ENCODE results near the gene RNGTT. TPM values are rescaled to one million over a fixed set of nuclear protein-coding genes. Genes with fewer than 3 reads are reported as not detected.

RNGTT gene
- polyA plus RNA-seq, 1 donor (not counting 4 experiments of a cell fraction or from before 2014, with no cell fraction given): 9.7 TPM

- dilution Hi-C loops (cut with MboI; ENCODE audit: extremely low pct_ligation_motif_present, low sequenced_read_pairs): no loop called here
- Histone ChIP-seq H3K27me3 (ENCODE audit: control insufficient read depth, extremely low read depth, insufficient read depth, low read length) (no peaks in the 10 kb centered on the region), H3K9ac (ENCODE audit: control insufficient read depth, extremely low read depth, insufficient read depth, low read length) (no peak overlapping the region), H3K36me3 (ENCODE audit: control insufficient read depth in 2 of 2, extremely low read depth in 1 of 2, insufficient read depth in 2 of 2, low read length in 2 of 2) (no peaks in the 10 kb centered on the region), H4K20me1 (ENCODE audit: control insufficient read depth, extremely low read depth, insufficient read depth, low read length) (no peaks in the 10 kb centered on the region), H3K9me3 (ENCODE audit: control insufficient read depth, low read depth, low read length) (no peaks in the 10 kb centered on the region), H3K9me1 (ENCODE audit: control insufficient read depth, extremely low read depth, insufficient read depth, low read length) (no peaks in the 10 kb centered on the region), H3K4me2 (ENCODE audit: control insufficient read depth, extremely low read depth, insufficient read depth, low read depth, low read length) (no peak overlapping the region), H3K4me1 (ENCODE audit: control insufficient read depth, extremely low read depth, insufficient read depth, low read length) (no peaks in the 10 kb centered on the region), H3K4me3 (ENCODE audit: control insufficient read depth in 2 of 3, extremely low read depth in 1 of 3, insufficient read depth in 2 of 3, low read depth in 1 of 3, low read length in 3 of 3) (no peak overlapping the region), H2AFZ (ENCODE audit: control insufficient read depth, low read length) (no peak overlapping the region), H3K79me2 (ENCODE audit: control insufficient read depth, insufficient read depth, low read length) (no peaks in the 10 kb centered on the region), H3K27ac (ENCODE audit: control insufficient read depth, insufficient read depth, low read length) (no peak overlapping the region)
- no peak for DNase-seq (ENCODE audit: low read depth, low spot score)
- FAIRE-seq: no peak
- TF ChIP-seq CTCF (optimal IDR thresholded peaks at IDR 0.05 in 1 of 3, IDR thresholded peaks at IDR 0.05 in 1 of 3, conservative IDR thresholded peaks at IDR 0.05 in 1 of 3; ENCODE audit: extremely low read depth in 1 of 3, insufficient read depth in 2 of 3, low read length in 3 of 3) (no peak), EZH2 (IDR thresholded peaks at IDR 0.05; ENCODE audit: low read length) (no peak)
Observed at GRCh38 chr6:88572449-88573139, 390.8 kb downstream of the RNGTT start.

- no peaks in the 10 kb centered on the region for H4K20me1 ChIP-seq (ENCODE audit: control insufficient read depth, extremely low read depth, insufficient read depth, low read length)
- no peak overlapping the region for H3K4me3 ChIP-seq (ENCODE audit: control insufficient read depth in 2 of 3, extremely low read depth in 1 of 3, insufficient read depth in 2 of 3, low read depth in 1 of 3, low read length in 3 of 3)
- dilution Hi-C loops (cut with MboI; ENCODE audit: extremely low pct_ligation_motif_present, low sequenced_read_pairs): no loop called here
- no peak overlapping the region for H3K27ac ChIP-seq (ENCODE audit: control insufficient read depth, insufficient read depth, low read length)
- H3K4me1 ChIP-seq (ENCODE audit: control insufficient read depth, extremely low read depth, insufficient read depth, low read length): no peaks in the 10 kb centered on the region
- H3K36me3 ChIP-seq (ENCODE audit: control insufficient read depth in 2 of 2, extremely low read depth in 1 of 2, insufficient read depth in 2 of 2, low read length in 2 of 2): no peaks in the 10 kb centered on the region
- DNase-seq (ENCODE audit: low read depth, low spot score) (no peak), FAIRE-seq (no peak)
- no peak overlapping the region for H3K9ac ChIP-seq (ENCODE audit: control insufficient read depth, extremely low read depth, insufficient read depth, low read length)
- no peaks in the 10 kb centered on the region for H3K9me1 ChIP-seq (ENCODE audit: control insufficient read depth, extremely low read depth, insufficient read depth, low read length)
- H3K4me2 ChIP-seq (ENCODE audit: control insufficient read depth, extremely low read depth, insufficient read depth, low read depth, low read length): no peak overlapping the region
- H3K27me3 ChIP-seq (ENCODE audit: control insufficient read depth, extremely low read depth, insufficient read depth, low read length): no peaks in the 10 kb centered on the region
- H3K9me3 ChIP-seq (ENCODE audit: control insufficient read depth, low read depth, low read length): no peaks in the 10 kb centered on the region
- H2AFZ ChIP-seq (ENCODE audit: control insufficient read depth, low read length): no peak overlapping the region
- TF ChIP-seq CTCF (optimal IDR thresholded peaks at IDR 0.05 in 1 of 3, IDR thresholded peaks at IDR 0.05 in 1 of 3, conservative IDR thresholded peaks at IDR 0.05 in 1 of 3; ENCODE audit: extremely low read depth in 1 of 3, insufficient read depth in 2 of 3, low read length in 3 of 3) (no peak), EZH2 (IDR thresholded peaks at IDR 0.05; ENCODE audit: low read length) (no peak)
- H3K79me2 ChIP-seq (ENCODE audit: control insufficient read depth, insufficient read depth, low read length): no peaks in the 10 kb centered on the region
Observed at GRCh38 chr6:88569959-88570358, 393.5 kb downstream of the RNGTT start.
